DMS79 treated with DMSO at 0.1 percent for 48 hours (cell line): ENCODE measurements around the gene GLYR1.

Source experiments
- DNase-seq: peaks from one replicate; lab custom pipeline; 2025; lab: John Stamatoyannopoulos, UW

GLYR1 gene

DNA sequence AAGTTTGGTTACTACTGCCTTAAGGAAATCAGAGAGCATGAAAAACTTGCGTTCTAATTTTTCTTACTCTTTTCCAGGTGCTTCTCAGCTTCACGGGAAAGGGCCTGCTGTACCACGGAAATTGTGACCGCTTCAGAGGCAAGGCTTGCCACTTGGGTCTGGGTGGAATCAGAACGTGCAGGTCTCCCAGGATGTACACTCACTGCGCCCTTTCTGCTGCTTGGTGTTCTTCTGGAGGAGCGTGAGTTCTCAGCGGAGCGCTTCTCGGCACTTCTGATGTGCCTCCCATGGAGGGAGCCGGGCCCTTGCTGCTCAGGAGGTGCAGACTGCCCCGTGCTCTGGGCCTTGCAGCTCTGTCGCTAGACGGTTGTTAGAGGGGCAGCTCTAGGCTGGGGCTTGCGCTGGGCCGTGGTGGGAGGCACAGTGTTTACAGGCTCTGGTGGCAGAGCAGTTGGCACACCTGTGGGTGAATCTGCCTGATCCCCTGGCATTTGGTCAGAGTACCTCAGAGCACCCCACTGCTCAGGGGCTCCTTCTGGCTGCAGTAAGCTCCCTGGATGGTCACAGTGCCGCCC lies 33.0 kb upstream of the GLYR1 start:
- no peak for DNase-seq

DNA sequence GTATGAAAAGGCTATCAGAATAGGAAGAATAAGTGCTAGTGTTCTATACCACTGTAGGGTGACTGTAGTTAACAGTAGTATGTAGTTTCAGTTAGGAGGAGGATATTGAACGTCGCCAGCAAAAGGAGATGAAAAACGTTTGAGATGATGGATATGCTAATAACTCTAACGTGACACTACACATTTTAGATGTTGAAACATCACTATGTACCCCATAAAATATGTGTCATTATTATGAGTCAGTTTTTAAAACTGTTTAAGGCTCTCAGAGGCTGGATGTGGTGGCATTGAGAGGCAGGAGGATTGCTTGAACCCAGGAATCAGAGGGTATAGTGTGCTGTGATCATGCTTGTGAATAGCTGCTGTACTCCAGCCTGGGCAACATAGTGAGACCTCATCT lies 32.0 kb upstream of the GLYR1 start:
- no peak for DNase-seq

DNA sequence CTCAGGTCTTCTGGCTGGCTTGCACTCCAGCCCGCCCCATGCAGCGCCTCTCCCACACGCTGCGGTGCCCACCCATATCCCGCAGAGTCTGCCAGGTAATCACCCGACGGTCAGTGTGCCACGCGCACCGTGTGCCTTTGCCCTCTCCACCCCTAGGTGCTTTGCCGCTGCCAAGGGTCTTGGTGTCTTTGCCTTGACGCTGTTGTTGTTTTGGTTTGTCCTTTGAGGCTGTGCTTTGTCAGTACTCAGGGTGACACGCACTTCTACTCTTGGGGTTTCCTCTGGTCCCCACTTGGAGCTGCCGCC lies 30.2 kb upstream of the GLYR1 start:
- no peak for DNase-seq

DNA sequence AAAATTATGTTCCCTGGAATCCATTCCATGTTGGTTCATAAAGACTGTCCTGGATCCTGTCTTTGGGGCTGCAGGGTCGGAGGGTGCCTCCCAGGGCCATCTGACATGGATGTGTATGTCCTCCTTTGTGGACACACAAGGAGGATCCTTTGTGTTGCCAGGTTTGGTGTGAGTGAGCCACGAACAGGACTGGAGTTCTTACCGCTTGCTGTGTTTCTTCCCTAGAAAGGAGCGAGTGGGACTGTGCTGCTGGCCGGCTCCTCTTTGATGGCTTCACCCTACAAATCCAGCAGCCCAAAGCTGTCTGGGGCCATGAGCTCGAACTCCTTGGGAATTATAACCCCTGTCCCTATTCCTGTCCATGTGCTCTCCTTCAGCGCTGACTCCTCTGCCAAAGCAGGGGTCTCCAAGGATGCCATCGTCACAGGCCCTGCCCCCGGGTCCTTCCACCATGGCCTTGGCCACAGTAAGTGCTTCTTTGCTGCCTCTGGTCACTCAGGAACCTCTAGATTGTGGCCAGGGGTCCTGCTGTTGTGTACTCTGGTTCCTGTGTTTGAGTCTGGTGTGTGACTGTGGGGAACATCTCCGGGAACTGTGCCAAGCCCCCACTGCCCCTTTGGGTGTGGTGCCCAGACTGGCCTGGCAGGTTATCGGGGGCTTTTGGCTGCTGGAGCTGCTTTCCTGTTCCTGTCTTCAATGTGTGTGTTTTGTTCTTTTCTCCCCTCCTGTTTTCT lies 29.7 kb upstream of the GLYR1 start:
- no peak for DNase-seq

DNA sequence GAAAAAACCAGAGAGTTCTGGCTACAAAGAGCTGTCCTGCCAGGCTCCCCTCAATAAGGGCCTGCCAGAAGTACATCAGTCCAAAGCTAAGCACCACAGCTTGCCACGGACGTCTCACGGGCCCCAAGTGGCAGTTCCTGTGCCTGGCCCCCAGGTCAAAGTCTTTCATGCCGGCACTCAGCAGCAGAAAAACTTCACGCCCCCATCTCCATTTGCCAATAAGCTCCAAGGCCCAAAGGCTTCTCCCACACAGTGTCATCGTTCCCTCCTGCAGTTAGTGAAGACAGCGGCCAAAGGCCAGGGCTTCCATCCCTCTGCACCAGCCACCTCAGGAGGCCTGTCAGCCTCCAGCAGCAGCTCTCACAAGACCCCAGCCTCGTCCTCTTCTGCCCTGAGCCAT lies 27.6 kb upstream of the GLYR1 start:
- DNase-seq = no peak

DNA sequence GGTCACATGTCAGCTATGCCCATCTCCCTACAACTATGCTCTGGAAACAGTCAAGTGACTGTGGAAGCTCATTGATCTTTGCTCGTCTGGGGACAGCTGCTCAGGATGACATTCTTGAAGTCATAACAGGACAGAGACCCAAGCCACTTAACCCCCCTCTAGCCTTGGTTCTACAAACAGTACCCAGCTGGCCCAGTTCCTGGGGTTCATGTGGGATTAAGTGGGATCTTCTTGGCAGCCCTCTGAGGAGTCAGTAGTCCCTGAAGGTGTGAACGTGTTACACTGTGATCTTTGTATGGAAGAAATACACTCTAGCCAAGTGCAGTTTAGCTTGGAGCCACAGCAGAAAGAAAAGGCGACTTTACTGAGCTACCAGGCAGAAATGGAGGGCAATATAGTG lies 26.0 kb upstream of the GLYR1 start:
- DNase-seq = no peak

DNA sequence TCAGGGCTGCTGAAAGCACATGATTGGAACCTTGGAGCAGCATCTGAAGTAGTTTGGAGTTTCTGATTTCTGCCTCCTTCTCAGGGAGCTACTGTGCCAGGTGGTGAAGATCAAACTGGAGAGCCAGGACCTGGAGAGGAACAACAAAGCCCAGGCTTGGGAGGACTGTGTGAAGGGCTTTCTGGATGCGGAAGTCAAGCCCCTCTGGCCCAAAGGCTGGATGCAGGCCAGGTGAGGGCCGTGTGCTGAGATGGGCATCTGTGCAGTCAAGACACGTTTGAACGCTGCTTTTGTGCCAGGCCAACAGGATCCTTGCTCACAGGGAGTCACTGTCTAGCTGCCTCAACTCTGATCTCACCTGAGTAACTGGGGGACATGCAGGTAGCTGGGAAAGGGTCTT lies 24.0 kb upstream of the GLYR1 start:
- peak; percentile 92 for DNase-seq

DNA sequence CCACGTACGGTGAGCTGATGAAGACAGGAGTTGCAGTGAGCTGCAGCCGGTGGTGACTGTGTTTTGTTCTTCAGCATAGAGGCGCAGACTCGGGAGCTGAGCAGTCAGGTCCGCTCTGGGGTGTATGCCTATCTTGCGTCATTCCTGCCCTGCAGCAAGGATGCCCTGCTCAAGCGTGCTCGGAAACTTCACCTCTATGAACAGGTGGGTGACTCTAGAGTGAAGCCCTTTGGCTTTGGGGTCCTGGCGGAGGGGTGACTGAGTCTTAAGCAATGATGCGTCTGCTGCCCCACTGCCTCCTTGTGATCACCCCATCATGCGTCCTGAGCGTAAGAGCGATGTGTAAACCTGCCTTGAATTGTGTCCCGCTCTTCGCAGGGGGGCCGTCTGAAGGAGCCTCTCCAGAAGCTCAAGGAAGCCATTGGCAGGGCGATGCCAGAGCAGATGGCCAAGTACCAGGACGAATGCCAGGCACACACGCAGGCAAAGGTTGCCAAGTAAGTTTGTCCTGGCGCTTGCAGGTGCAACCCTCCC lies 23.1 kb upstream of the GLYR1 start:
- DNase-seq = peak; percentile 77

DNA sequence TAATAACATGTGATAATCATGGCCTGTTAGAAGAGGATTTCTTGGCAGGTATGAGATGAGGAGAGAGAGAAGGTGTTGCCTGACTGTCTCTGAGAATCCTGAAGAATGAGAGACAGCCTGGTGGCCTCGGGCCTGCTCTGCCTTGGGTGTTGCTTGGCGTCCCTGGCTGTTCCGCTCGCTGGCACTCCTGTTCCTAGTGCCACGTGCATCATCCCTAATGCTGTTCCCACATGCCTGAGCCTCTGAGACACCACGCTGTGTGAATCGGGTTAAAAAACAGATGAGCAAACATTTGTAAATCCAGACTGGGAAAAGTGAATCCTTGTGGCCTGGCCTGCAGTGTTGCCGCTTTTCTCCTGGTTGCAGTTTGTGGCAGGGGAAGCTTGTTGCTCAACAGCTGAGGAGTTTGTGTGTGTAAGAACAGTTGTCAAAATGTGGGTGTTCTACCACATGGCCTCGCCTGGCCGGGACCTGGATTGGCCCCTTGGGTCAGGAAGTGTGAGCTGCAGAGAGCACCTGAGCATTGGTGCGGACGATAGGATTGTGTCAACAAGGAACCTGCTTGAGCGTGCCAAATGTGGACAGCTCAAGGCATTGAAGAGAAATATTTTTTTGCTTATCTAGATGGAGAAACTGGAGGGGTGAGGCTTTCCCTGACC lies 22.2 kb upstream of the GLYR1 start:
- DNase-seq = peak; percentile 7

DNA sequence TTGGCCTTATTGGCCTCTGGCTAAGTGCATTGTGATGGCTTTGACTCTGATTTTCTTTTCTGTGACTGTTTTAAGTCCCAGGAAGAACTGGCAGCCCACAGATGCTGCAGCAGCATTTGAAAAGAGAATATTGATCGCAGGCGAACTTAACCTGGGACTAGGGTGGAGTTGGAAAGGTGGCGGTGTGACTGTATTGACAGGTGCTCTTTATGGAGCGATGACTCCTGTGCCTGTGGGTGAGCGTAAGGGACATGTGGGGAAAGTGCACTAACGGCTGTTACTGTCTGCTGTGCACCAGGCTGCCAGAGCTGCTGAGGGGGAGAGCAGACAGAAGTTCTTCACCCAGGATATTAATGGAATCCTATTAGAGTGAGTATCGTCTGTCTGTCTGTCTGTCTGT lies 21.4 kb upstream of the GLYR1 start:
- no peak for DNase-seq

DNA sequence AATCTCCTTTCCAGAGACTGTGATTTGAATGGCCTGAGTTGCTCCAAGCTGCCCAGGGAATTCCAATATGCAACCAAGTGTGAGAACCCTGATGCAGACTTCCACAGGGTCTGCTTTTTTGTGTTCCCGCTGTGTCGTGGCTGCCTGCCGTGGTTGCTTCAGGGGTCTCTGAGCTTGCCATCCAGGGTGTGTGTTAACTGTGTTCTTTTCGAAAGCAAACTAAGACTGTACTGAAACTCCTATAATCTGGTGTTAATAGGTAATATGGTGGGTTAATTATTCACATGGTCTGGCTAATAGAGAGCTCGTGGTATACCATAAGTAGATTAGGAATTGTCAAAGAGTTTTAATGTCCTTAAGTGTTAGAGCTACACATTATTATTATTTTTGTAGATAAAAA lies 20.9 kb upstream of the GLYR1 start:
- DNase-seq = no peak

DNA sequence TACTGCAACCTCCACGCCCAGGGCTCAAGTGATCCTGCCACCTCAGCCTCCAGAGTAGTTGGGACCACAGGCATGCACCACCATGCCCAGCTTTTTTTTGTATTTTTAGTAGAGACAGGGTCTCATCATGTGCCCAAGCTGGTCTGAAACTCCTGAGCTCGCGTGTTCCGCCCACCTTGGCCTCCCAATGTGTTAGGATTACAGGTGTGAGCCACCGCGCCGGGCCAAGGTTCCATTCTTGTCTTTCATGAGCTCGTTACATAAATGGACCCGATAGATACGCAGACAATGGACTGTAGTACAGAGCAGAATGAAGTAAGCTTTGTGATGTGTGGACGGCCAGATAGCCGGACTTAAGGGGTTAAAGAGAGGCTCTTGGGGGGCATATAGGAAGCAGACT lies 19.5 kb upstream of the GLYR1 start:
- DNase-seq = no peak

DNA sequence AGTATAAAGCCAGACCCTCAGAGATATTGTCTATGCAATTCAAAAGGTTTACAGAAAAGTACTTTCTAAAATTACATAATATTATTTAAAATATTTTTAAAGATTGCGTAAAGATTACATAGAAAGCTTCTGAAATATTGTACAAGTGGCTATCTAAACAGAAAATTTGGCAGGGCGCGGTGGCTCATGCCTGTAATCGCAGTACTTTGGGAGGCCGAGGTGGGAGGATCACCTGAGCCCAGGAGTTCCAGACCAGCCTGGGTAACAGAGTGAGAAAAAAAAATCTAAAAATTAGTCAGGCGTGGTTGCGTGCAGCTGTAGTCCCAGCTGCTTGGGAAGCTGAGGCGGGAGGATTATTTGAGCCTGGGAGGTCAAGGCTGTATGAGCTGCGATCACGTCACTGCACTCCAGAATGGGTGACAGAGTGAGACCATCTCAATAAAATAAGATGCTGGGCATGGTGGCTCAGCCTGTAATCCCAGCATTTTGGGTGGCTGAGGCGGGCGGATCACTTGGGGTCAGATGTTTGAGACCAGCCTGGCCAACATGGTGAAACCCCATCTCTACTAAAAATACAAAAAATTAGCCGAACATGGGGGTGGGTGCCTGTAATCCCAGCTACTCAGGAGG lies 18.3 kb upstream of the GLYR1 start:
- no peak for DNase-seq

DNA sequence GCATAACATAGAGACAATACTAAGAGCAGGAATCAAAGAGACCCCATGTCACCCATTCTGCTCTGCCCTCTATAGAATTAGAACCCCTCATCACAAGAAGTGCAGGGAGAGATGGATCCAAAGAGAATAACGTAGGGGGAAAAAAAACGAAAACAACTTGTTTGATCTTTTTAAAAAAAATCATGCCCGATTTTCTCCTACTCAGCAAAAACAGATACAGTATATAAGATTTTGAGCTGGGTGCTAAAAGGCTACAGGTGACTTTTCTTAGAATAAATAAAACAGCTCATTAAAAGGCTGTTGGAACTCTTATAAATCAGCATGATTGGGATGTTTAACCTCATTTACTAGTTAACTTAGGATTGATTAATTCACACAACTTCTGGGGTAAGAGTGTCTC lies 17.6 kb upstream of the GLYR1 start:
- DNase-seq = no peak

DNA sequence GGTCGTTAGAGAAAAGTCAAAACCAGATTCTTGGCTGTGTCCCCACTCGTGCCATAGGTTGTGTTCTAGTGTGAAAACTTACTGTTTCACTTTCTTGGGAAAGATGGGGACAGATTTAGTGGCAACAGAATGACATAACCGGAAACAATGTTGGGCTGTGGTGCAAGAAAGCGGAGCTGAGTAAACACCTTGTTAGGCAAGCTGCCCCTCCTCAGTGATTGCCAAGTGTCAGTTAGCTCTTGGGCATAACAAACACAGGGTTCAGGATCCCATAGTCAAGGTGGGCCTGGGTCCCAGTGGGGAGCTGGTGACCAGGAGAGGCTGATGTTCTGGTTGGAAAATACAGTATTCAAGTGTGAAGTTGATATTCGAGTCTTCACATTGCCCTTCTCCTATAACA lies 15.6 kb upstream of the GLYR1 start:
- no peak for DNase-seq

DNA sequence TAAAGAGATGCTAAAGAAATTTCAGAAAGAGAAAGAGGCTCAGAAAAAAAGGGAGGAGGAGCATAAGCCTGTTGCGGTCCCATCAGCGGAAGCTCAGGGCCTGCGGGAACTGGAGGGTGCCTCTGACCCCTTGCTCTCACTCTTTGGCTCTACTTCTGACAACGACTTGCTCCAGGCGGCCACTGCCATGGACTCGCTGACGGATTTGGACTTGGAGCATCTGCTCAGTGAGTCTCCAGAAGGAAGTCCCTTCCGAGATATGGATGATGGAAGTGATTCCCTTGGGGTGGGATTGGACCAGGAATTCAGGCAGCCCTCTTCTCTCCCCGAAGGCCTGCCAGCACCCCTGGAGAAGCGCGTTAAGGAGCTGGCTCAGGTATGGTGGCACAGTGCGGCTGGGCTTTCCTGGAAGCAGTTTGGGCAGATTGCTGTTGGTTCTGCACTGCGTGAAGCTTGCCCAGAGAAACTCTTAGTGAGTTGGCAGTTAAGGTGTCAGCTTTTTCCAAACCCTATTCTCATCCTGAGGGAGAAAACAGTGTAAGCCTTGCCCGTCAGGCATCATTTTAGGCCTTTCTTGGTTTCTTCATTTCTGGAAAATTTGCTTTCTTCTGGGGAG lies 13.7 kb upstream of the GLYR1 start:
- DNase-seq = no peak

DNA sequence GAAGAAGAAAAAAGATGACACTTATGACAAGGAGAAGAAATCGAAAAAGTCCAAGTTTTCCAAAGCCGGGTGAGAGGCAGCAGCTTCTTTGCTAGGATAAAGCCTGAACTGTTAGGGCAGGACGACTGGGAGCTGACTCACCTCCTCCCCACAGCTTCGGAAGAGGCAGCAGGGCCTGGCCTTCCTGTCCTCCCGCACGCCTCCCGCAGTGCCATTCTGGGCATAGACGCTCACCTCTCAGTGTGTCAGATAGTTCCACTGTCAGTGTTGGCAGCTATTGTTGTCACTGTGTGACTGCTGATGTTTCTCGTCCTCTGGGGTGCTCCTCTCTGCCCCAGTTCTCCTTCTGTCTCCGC lies 12.8 kb upstream of the GLYR1 start:
- no peak for DNase-seq

DNA sequence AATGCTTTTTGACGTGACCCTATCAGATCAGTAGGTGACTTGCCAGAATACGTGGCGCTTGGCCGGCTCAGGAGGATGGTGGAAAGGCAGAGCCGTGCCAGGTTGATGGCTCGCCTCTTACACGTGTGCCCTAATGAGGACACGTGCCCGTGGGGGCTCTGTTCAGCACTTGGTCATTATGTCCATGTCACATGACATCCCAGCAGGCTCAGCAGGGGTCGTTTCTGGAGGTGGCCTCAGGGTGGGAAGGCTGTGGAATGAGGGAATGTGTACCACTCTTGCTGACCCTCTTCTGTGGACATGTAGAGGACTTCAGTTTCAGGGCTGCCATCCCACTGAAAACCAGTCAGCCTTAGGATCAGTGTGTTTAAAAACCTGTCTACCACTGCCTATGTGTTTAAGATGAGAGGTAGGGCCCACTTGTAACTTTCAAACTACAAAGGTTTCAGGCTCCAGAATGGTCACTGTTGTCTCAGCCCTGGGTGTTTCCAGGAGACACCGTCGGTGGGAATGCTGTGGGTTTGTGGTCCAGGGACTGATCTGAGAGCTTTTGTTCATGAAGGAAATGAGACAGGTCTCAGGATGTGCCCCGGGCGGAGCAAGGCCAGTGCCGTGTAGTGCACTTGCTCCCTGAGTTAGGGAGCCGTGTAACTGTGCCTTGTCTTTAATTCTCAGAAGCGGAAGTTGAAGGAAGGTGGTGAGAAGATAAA lies 12.3 kb upstream of the GLYR1 start:
- no peak for DNase-seq

DNA sequence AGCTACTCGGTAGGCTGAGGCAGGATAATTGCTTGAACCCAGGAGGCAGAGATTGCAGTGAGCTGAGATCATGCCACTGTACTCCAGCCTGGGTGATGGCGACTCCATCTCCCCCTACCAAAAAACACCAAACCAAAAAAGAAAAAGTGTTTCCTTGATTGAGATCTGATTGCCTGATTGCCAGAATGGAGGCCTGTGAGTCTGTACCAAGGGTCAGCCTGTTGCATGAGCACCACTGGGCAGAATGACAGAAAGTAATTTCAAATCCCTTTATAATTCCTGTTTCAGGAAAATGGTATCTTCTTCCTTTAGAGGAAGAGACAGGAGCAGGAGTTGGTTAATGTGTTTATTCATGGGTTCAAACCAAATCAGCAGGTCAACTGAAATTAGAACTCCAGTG lies 8.7 kb upstream of the GLYR1 start:
- DNase-seq = no peak

DNA sequence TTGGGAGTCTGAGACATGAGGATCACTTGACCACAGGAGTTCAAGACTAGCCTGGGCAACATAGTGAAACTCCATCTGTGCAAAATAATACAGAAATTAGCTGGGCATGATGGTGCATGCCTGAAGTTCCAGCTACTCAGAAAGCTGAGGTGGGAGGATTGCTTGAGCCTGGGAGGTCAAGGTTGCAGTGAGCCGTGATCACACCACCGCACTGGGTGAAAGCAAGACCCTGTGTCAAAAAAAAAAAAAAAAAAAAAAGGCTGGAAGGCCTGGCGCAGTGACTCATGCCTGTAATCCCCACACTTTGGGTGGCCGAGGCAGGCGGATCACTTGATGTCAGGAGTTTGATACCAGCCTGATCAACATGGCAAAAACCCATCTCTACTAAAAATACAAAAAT lies 8.3 kb upstream of the GLYR1 start:
- DNase-seq = no peak

DNA sequence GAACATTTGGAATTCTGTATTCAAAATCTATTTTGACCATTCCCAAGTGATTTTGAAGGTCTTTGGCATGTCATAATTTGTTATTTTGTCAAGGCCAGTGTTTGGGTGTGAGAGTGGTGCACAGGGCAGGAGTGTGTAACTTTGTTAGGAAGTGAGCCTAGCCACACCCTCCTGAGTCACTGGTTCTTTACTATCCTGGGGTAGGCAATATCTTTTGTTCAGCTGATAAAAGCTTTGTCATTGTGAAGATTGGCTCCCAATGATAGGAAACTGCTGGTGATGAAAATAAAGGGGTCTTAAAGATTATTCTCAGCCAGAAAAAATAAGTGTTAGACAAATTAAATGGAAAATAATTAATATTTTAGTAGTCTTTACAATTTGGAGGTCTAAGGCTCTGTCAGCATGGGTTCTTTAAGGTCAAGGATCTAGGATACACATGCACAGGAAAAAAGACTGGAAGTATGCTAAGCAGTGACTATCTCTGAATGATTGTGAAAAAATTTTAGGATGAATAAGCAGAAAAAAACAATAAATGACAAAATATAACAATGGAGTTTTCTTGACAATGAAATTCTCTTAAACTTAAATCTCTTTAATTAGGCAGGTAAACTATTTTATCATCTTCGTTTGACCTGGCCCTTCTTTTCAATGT lies 5.3 kb upstream of the GLYR1 start:
- no peak for DNase-seq

DNA sequence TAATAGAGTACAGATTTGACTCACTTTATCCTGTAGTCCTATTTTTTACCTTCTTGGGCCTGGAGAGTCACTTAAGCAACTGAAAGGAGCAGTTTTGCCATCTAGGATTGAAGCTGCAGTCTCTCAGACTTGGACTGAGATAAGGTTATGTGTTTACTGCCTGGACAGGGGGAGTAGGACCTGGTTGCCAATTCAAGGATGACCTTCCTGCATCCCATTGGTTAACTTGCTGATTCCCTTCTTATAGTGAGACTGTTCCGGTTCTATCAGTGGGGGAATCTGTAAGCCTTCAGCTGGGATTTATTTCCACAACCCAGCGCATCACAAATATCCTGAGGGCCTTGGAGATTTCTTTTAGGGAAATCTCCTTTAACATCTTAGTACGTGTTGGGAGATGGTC lies 3.1 kb upstream of the GLYR1 start:
- DNase-seq = no peak
